T-helper 2 cell treated with Interferon-gamma antibody and Interleukin-4, amounts not matched to agents 100 ng/mL and 5 ng/mL, for 36 hours (primary cell): ENCODE results near the gene MMD. TPM values are rescaled to one million over a fixed set of nuclear protein-coding genes. Genes with fewer than 3 reads are reported as not detected.

ENCODE experiments used
- intact Hi-C: fragments of 100-400 bp; cut with micrococcal nuclease; formaldehyde crosslinking; loops from one replicate; pipeline ENCODE4 v1.15.1; 2023
- total RNA-seq: library from RNA; stranded (reverse); gene quantifications from 2 replicates; pipeline ENCODE4 v1.2.3, GENCODE V29; 2022

Gene MMD
- total RNA-seq, 1 donor from 2014 or later: 31.9 TPM

DNA sequence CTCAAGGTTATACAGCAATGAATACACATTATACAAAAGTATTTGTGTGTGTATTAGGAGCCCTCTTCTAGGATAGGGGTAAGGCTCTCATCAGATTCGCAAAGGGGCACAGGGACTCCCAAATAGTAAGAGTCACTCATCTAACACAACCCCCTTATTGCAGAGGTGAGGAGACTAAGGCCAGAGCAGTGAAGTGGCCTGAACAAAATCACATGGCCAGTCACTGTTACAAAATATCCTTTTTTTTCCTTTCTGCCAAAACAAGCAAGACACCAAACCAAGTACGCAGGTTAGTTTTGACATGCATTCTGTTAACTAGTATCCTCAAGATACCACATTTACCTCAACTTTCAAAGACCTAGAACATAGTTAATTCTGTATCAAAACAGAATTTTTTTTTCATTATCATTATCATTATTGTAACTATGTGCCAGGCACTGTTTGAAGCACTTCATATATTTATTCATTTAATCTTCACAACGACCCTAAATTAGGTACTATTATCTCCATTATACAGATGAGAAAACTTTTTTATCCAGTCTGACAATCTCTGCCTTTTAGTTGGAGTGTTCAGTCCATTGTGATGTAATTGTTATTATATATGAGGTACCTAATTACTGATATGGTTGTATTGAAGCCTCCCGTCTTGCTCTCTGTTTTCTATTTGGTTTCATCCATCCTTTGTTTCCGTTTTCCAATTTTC is 25.7 kb downstream of the MMD start:
- intact Hi-C loops: no loop called here

DNA sequence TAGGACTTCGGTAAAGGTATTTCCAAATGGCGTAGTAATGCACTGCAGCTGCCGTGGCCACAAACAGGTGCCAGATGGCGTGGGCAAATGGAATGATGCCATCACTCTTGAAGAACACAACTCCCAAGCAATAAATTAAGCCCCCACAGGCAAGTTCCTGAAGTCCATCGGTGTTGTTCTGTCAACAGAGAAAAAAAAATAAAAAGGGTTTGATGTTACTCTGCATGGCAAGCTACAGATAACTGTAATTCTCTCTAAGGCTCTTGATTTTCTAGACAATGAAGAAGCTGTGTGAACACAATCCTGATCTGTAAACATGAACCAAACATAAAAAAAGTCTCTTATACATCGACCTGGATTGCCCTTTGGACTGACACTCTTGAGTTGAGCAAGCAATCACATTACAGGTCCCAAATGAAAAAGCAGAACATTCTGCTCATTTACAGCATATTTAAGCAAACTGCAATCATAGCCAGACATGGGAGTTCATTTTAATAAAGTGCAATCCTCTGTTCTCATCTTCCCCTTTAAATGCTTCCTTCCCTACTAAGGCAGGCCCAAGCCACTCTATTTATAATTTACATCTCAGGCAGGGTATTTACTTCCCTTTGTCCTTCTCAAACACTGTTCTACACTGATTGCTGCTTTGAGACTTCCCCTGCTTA is 27.1 kb downstream of the MMD start:
- intact Hi-C loops: loop anchor here (5.0 kb wide), 1 partner anchor 257 kb away; no protein-coding TSS in a partner anchor

DNA sequence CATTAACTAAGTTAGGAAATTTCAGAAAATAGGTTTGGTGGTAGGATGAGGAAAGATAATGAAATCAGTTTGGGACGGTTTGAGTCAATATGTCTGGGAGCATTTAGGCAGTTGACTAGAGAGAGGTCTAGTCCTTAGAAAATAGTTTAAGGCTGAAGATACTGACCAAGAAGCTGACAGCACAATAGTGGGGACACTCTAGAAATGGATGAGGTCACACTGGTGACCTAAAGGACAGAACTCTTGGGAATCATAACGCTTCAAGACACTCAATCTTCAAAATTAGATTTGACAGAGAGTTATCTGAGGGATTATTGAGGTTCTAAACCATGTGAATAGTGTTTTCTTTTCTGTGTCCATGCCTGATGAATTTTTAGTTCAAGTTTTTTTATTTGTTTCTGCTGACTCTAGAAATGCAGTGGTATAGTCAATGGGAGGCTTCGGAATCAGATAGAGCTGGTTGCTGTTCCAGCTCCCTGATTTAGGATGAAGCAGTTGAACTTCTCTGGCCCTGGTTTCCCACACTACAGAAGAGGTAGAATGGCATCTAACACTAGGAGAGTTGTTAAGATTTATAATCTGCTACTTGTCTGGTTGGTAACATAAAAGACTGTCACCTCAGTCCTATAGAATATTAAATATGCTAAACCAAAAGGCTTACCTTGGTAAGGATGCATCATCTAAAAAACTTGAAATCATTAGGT is 29.7 kb downstream of the MMD start:
- intact Hi-C loops: loop anchor here (5.0 kb wide), 1 partner anchor 255 kb away; no protein-coding TSS in a partner anchor

DNA sequence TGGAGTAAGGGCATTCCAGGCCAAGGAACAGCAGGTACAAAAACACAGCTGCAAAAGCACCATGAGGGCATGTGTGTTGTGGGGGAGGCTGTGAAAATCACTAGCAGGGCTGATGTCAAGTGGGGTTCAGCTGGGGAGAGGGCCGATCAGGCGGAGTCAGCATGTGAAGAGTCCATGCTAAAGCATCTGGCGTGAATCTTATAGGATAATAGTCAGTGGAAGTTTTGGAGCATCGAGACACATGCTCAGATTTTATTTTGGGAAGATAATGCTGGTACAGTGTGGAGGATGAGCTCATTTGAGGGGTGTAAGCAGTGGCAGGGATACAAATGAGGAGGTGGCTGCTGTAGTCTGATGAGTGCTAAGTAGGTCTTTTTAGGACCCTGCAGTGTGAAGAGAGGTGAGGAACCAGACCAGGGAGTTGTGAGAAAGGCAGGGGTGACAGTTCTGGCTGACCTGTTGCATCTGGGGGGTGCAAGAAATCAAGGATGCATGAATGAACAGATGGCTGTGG is 30.3 kb downstream of the MMD start:
- intact Hi-C loops: loop anchor here (5.0 kb wide), 1 partner anchor 254 kb away; no protein-coding TSS in a partner anchor

DNA sequence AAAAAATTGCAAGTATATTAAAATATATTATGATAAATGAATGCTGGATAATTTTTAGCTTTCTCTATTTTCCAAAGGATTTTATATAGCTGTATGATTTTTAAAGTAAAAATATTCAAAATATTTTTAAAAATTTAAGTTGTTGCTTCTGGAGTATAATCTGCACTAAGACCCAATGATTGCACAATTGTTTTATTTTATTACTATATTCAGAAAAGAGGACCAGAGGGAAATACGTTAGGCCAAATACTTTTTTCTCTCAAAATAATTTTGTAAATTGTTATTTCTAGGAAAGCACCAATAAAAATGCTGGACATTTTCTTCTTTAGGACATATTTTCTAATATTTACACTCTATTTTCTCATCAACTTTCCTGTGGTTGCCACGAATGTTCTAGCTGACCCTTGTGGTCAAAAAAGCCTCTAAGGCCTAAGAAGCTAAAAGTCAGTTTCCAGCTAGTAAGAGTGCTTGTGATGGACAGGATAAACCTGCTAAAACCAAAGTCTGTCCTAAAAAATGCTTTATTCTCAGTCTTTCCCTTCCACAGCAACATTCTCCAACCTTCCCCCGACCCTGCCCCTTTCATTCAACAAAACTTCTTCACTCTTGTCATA is 31.2 kb downstream of the MMD start:
- intact Hi-C loops: loop anchor here (5.0 kb wide), 1 partner anchor 253 kb away; no protein-coding TSS in a partner anchor

DNA sequence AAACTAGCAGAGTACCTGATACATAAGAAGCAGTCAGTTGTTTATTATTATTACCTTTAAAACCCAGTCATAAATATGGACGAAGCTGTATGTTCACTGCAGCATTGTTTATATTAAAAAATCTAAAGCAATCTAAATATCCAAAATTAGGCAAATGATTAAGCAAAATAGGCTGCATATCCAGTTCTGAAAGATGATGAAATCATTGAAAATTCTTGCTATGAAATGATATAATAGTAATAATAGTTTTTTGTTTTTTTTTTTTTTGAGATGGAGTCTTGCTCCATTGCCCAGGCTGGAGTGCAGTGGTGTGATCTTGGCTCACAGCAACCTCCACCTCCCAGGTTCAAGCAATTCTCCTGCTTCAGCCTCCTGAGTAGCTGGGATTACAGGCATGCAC is 31.9 kb downstream of the MMD start:
- intact Hi-C loops: loop anchor here (5.0 kb wide), 1 partner anchor 252 kb away; no protein-coding TSS in a partner anchor

DNA sequence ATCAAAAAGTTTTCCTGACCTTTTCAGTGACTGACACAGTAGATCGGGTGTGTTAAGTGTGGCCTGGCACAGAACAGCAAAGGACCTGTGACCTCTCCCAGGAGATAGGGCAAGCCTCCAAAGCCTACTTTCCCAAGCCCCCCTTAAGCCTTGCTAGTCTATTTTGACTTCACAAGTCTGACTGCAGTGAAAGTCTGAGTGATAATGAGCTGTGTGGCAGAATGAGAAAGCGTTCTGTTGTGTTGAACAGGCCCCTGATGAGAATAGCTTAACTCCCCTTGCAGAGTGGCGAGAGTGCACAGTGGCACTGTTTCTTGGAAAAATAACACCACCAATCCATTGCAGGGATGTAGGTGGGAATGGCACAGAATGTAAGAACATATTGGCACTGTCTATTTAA is 32.8 kb downstream of the MMD start:
- intact Hi-C loops: no loop called here

DNA sequence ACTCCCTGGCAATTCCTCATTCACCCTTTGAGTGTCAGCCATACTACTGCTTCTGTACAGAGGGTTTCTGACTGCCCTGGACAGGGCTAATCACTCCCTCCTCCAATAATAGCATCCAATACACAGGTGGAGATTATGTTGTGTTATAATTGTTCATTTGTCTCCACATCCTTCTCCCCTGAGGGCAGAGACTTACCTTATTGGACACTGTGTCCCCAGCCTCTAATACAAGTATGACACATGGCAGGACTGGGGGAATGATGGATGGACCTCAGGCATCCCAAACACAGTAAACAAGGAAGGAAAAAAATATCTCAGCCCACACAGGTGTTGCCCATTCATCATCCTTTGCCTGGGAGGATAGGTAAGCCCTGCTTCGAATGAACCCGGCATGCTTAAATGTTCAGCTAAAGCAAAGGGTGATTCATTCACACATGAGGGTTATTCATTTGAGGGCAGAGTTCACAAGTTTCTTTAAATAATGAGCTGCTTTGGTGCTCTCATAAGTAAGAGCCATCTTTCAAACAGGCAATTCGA is 34.8 kb downstream of the MMD start:
- intact Hi-C loops: no loop called here

DNA sequence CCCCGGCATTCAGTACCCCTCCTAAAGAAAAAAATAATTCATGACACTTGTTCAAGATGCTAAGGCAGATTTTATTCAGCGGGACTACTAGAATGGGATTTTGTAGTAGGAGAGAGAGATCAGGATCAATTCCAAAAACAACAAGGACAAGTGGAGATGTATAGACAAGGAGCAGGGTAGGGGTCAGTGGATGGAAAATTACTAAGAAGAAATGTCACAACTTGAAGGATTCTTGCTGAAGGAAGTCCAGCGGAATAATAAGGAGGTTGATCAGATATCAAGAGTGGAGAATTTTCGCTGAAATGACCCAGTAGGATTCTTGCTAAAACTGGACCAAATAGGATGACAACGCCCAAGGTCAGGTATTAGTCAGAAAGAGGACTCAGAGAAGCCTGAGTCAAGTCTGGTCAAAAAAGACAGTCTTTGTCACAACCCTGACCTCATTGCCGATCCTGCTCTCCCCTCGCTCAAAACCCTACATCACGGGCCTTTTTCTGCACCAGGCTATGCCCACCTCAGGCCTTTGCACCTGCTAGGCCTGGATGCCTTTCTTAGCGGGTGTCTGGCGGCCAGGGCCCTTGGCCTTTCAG is 36.9 kb downstream of the MMD start:
- intact Hi-C loops: no loop called here

DNA sequence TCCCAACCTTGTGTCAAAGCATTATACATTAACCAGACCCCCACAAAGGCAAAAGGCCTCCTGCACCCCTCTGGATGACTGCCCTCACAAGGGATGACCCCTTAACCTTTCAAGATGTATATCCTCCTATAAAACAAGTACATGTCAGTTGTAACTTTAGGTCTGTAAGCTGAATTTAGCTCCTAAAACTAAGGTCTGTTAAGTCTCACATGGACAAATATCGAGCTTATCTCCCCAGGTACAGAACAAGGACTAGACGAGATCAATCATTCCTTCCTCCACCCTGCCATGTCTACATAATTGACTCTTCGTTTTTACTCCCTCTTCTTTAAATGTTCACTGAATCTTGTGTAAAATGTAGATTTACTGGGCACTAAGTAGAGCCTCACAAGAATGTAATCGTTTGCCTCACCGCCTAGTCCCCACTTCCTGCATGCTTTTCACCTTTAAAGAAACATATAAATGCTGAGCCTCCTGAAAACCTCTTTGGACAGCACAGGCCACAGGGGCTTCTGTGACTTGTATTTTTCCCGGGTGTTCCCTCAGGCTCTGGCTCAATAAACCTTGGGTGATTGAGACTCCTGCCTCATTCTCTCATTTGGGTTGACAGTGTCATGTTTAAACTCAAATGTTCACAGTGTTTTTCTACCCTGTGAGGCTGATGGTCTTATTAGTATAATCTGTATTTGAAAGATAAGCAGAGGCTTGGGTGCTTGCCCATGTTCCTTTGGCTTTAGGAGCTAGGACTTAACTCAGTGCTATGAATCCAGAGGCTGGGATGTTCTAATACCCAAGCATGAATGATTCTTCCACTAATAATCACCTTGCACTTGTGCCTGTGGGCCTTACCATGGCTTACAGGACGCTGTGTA is 37.6 kb downstream of the MMD start:
- intact Hi-C loops: no loop called here

DNA sequence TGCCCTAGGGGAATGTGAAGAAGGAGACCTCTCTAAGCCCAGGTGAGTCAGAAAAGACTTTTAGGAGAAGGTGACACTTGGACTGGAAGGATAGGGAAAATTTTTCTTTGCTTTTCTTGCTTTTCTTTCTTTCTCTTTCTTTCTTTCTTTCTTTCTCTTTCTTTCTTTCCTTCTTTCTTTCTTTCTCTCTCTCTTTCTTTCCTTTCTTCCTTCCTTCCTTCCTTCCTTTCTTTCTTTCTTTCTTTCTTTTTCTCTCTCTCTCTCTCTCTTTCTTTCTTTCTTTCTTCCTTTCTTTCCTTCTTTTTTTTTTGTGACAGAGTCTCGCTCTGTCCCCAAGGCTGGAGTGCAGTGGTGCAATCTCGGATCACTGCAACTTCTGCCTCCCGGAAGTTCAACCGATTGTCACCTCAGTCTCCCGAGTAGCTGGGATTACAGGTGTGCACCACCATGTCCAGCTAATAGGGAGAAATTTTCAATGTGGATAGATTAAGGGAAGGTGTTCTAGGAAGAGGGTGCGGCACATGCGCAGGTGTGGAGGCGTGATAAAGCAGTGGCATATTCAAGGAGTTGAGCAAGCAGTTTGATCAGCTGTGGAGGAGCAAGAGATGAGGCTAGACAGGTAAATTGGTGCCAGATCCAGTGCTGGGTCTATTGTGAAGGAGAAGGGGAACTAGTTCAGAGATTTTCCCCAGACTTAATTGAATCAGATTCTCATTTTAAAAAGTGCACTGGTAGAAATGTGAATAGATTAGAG is 40.4 kb downstream of the MMD start:
- intact Hi-C loops: no loop called here

DNA sequence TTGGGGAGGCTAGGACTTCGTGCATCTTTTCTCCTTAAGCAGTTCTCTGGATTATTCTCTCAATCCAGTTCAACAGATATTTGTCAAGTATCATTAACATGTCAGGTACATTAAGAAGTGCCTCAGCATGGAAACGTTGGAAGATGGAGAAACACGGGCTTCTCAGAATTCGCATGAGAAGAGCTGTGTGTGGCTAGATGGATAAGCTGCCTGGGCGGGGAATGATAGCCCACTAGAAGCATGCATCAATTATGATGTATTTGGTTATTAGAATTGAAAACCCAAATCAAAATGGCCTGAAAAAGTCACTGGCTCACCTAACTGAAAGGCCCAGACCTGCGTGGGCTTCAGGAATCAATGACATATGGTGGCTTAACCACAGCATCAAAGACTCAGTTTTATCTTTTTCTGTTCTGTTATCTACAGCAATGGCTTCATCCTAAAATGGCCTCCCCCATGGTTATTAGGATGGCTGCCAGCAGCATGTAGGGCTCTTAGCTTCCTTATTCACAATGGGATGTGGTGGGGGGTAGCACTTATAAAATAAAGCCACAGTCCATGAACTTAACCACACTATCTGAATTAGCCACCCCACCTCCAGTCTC is 43.9 kb downstream of the MMD start:
- intact Hi-C loops: no loop called here

DNA sequence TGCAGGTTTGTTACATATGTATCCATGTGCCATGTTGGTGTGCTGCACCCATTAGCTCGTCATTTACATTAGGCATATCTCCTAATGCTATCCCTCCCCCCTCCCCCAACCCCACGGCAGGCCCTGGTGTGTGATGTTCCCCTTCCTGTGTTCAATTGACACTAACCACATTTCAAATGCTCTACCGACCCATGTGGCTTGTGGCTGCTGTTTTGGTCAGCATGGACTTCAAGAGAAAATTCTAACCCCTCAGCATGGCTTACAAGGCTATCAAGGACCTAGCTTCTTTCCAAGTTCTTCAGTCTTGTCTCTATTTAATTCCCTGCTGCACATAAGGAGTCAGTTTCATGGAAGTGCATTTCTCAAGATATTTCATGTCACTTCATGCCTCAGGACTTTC is 52.9 kb downstream of the MMD start:
- intact Hi-C loops: no loop called here

DNA sequence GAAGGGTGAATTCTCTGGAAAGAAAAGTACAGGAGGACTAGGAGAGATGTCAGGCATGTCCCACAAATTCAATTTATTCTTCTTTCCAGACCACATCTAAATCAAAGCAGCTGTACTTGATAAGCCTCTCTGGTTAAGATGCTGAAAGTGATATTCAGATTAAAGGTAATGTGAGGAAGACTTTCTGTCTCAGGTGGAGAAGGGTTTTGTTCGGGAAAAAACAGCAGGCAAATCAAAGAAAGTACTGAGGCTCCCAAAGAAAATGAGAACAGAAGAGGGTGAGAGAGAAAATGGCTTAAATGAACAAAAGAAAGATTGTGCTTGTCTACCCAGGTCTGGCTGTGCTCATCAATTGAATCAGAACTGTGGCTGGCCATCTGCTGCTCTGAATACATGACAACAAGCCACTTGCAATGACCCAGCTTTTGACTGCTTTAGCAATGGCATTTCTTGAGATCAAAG is 55.6 kb downstream of the MMD start:
- intact Hi-C loops: no loop called here

DNA sequence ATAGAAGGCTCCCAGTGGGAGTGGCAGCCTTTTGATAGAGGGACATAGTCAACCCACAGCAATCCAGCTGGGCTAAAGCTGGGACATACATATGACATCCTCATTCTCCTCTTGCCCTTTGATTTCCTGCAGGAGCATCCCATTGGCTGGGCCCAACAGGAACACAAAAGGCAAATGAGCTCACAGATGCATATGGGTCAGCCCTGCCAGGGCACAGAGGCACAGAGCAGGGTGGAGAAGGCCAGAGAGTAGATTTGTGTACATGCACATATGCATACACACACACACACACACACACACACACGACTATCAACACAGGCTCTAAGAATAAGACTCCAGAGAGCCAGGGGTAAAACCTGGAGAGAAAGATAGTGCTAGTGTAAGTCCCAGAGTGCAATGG is 58.6 kb downstream of the MMD start:
- intact Hi-C loops: no loop called here

DNA sequence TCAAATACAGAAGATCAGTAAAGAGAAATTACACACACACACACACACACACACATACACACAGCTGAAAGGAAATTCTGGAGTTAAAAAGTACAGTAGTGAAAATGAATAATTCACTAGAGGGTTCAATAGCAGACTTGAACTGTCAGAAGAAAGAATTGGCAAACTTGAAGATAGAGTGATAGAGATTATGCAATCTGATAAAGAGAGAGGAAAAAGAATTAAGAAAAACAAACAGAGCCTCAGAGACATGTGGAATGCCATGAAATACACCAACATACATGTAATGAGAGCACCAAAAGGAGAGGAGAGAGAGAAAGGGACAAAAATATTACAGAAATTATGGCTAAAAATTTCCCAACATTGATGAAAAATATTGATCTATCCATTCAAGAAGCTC is 60.7 kb downstream of the MMD start:
- intact Hi-C loops: no loop called here

DNA sequence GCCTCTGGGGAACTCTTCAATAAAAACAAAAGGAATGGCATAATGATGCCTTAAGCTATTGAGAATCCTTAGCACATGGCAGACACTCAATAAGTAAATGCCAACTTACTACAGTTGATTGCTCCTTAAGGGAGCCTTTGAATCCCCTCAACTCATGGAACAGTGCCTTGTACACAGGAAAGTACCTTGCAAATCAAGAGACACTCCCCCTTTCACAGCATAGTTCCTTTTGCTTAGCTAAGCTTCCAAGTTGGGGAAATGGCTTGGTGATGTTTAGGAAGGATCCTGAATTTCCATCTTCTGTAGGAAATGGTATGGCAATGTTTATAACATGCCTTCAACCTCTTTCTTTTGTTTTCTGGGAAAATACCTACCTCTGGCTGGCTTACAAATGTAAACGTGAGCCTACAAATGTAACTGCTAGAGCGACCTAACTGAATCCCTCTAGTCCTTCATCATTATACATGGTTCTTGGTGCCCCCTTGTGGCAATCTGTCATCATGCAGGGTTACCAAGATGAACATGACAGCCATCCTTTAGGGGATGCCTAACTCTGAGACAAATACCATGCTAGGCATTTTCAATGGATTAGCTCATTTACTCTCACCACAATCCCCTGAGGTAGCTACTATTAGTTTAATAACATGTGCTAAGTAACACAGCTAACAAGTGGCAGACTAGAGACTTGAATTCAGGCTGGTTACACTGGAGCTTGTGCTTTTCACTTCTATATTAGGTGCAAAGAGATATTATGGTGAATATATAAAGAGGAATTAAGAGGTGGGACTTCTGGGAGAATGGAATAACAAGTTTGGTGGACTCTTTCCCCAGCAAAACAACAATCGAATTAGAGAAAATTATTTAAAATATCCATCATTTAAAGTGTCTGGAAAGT is 65.0 kb downstream of the MMD start:
- intact Hi-C loops: loop anchor here (1.0 kb wide), 2 partner anchors 158 to 363 kb away; no protein-coding TSS in a partner anchor

DNA sequence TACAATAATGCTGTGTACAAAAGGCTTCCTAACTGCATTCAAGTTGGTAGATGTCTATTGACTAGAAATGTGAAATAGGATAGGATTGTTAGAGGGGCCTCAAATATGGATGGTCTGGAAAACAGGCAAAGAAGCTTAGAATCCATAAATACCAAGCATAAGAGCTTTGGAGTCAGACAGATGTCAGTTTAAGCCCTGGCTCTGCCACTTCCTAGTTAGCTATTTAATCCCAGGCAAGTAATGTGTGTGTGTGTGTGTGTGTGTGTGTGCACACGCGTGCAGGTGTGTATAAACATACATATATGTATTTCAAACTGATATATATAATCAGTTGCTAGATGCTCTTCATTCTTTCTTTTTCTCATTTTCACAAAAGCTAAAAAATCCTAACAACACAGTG is 66.7 kb downstream of the MMD start:
- intact Hi-C loops: no loop called here
